Tibial artery (tissue), 4 donors: ENCODE measurements around the gene ZSCAN22.
"Not testable (repeated sequence)": the region's sequence is repeated elsewhere in the genome, so short reads cannot be mapped to it uniquely, and the experiment has no call there.

Experiments used
- DNase-seq, 2 donors: peaks; one replicate each; pipeline ENCODE4 v3.0.0-alpha.2; 2019
- H3K27ac ChIP-seq, 2 donors: fragments of 200-600 bp; sonication (generic) in 1 of 2; 1 replicate in 1 of 2; 2 replicates in 1 of 2; pipeline ENCODE4 v1.5.1; 2018 to 2019; ENCODE audit warnings: mild to moderate bottlenecking in 1 of 2
- H3K27me3 ChIP-seq, 2 donors: fragments of 200-600 bp; sonication (generic) in 1 of 2; one replicate each; pipeline versions ENCODE4 v1.5.1 to v1.6.0; 2016 to 2019
- H3K36me3 ChIP-seq, 3 donors: fragments of 200-600 bp; sonication (generic) in 2 of 3; one replicate each; pipeline ENCODE4 v1.5.1; 2016 to 2019; ENCODE audit warnings: mild to moderate bottlenecking in 2 of 3
- H3K4me1 ChIP-seq, 4 donors: fragments of 200-600 bp; sonication (generic) in 2 of 4; 1 replicate in 3 of 4; 2 replicates in 1 of 4; pipeline ENCODE4 v1.5.1; 2016 to 2019
- H3K4me3 ChIP-seq, 2 donors: fragments of 200-600 bp; sonication (generic) in 1 of 2; 1 replicate in 1 of 2; 2 replicates in 1 of 2; pipeline ENCODE4 v1.5.1; 2018 to 2019; ENCODE audit warnings: mild to moderate bottlenecking in 2 of 2
- H3K9me3 ChIP-seq, 3 donors: fragments of 200-600 bp; sonication (generic) in 1 of 3; one replicate each; pipeline ENCODE4 v1.5.1; 2016 to 2019
- CTCF ChIP-seq, 2 experiments: fragments of 200-600 bp in 1 of 2; fragments of 450-650 bp in 1 of 2; IDR thresholded peaks; one replicate each; pipeline ENCODE4 v1.5.1; 2017 to 2019; ENCODE audit warnings: antibody characterized with exemption in 2 of 2, mild to moderate bottlenecking in 1 of 2, moderate library complexity in 1 of 2
- intact Hi-C: fragments of 100-400 bp; cut with DNase I; formaldehyde crosslinking; loops from one replicate; pipeline ENCODE4 v1.15.0; 2023; ENCODE audit warnings: low total_unique reads

ZSCAN22 gene

DNA sequence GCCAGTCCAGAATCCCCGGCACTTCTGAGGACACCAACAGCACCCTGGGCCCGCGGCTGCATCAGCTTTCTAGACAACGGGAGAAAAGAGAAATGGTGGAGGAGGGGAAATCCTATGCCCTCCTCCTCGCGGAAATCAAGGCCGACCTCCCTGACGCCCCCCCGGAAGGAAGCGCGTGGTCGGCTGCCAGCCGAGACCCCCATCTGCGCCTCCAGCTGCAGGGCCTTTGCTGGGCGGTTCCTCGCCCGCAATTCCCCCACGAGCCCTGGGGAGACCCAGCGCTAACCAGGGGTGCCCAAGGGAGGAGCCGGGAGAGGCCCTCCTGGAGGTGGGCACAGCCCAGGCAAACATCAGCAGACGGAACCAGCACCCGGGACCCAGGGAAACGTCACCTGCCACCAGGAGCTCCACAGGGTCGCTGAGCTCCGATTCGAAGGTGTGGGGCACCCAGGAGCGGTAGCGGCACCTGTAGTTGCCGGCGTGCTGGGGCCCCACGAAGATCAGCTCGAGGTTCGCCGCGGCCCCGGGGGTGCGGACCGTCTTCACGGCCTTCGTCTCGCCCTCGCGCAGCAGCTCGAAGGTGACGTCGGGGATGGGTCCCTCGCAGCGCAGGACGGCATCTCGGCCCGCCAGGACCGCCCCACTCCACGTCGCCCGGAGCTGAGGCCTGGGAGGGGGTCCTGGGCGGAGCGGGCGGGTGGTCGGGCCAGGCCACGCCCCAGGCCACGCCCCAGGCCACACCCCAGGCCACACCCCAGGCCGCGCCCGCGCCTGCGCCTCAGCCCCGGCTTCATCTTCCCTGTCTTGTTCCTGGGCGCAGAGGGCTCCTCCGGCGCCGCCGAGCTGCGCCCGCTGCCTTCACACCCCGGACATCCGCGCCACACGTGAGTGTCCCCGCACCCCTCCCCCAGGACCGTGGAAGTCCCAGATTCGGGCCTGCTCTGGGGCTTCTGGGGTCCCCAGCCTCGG is 20.5 kb downstream of the ZSCAN22 start:
- Histone ChIP-seq H3K36me3 (peaks cover 0 to 14% (median 1%) of the 10 kb centered on the region in 3 donors), H3K4me3 (peak overlapping the region; percentile 70 to 85), H3K4me1 (peaks cover 0 to 30% (median 6%) of the 10 kb centered on the region in 4 donors), H3K27ac (peak overlapping the region; percentile 90 to 94), H3K9me3 (no peaks in the 10 kb centered on the region), H3K27me3 (peaks cover 0 to 3% of the 10 kb centered on the region in 2 donors)
- DNase-seq, result peak; percentile 38 to 79
- intact Hi-C loops, result no loop called here
- no peak for TF ChIP-seq CTCF (IDR thresholded peaks at IDR 0.05)

- intact Hi-C loops, H3K27me3 ChIP-seq, DNase-seq, H3K9me3 ChIP-seq: not testable (repeated sequence)
- H3K4me1 ChIP-seq, result peaks cover 0 to 30% (median 6%) of the 10 kb centered on the region in 4 donors
- H3K27ac ChIP-seq, result peak overlapping the region; percentile 90 to 94
- peak overlapping the region; percentile 70 to 85 for H3K4me3 ChIP-seq
- H3K36me3 ChIP-seq, result peaks cover 0 to 20% (median 3%) of the 10 kb centered on the region in 3 donors
Measured at GRCh38 chr19:58348080-58348479, 21.3 kb downstream of the ZSCAN22 start.

DNA sequence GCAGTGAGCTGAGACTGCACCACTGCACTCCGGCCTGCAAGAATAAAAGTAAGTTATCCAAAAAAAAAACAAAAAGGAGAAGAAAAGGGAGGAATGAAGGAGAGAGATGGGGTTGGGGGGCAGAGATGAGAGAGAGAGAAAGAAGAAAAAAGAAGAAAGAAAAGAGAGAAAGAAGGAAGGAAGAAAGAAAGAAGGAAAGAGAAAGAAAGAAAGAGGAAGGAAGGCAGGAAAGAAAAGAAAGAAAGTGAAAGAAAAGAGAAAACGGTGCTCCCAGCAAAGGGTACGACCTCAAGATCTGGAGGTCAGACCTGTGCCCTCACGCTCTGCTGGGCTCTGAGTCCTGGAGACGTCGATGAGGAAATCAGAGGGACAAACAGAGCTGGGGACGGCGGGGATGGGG is 22.8 kb downstream of the ZSCAN22 start:
- Histone ChIP-seq H3K4me1 (peaks cover 0 to 30% (median 6%) of the 10 kb centered on the region in 4 donors), H3K4me3 (no peak overlapping the region), H3K36me3 (peaks cover 0 to 27% (median 3%) of the 10 kb centered on the region in 3 donors), H3K27me3 (peaks cover 0 to 3% of the 10 kb centered on the region in 2 donors), H3K27ac (no peak overlapping the region), H3K9me3 (no peaks in the 10 kb centered on the region)
- no peak for TF ChIP-seq CTCF (IDR thresholded peaks at IDR 0.05)
- DNase-seq, result no peak
- intact Hi-C loops, result no loop called here

- H3K27ac ChIP-seq, result no peak overlapping the region
- H3K4me3 ChIP-seq, result no peak overlapping the region
- no peaks in the 10 kb centered on the region for H3K9me3 ChIP-seq
- H3K36me3 ChIP-seq, result peaks cover 0 to 27% (median 3%) of the 10 kb centered on the region in 3 donors
- TF ChIP-seq CTCF (IDR thresholded peaks at IDR 0.05), result no peak
- no peak for DNase-seq
- intact Hi-C loops, result no loop called here
- peaks cover 0 to 4% of the 10 kb centered on the region in 2 donors for H3K27me3 ChIP-seq
- H3K4me1 ChIP-seq, result peaks cover 0 to 30% (median 6%) of the 10 kb centered on the region in 4 donors
Measured at GRCh38 chr19:58350001-58350861, 23.4 kb downstream of the ZSCAN22 start.

DNA sequence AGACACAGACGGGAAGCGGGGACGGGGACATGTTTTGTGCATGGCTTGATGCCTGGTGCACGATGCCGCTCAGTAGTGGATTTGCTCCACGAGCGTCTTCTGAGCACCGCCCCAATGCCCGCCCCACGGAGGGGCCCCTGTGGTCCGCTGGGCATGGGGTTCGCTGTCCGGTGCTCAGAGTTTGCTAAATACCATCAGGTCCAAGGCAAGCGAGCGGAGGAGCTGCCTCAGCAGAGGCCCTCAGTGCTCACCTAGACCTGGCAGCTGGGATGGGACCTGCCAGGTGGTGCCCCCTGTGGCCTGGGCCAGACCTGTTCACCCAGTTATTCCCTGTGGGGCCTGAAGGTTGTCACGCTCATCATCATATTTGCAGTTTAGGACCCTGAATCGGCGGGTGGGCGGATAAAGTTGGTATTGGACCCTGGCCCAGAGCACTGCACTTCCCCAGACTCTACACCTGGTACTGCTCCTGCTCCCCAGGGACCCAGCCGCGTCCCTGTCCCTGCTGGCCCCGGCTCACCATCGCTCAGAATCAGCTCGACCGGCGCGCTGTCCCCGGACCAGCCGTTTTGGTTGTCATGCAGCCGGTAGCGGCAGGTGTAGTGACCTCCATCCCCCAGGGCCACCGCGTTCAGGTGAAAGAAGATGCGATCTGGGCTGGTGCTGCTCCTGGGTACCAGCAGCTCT is 24.2 kb downstream of the ZSCAN22 start:
- H3K4me3 ChIP-seq, result no peak overlapping the region
- intact Hi-C loops, result no loop called here
- TF ChIP-seq CTCF (IDR thresholded peaks at IDR 0.05), result no peak
- no peak overlapping the region for H3K27ac ChIP-seq
- peaks cover 0 to 27% (median 3%) of the 10 kb centered on the region in 3 donors for H3K36me3 ChIP-seq
- H3K9me3 ChIP-seq, result no peaks in the 10 kb centered on the region
- no peak for DNase-seq
- H3K4me1 ChIP-seq, result peaks cover 0 to 32% (median 11%) of the 10 kb centered on the region in 4 donors
- H3K27me3 ChIP-seq, result peaks cover 0 to 11% of the 10 kb centered on the region in 2 donors
